Tibial artery (tissue), 4 donors: ENCODE results near the gene IDS.
A peak's percentile ranks its signal among the peaks of the same experiment; 100 is the strongest.
"Not testable (repeated sequence)": the region's sequence is repeated elsewhere in the genome, so short reads cannot be mapped to it uniquely, and the experiment has no call there.

Source experiments
- DNase-seq, 2 donors: peaks; one replicate each; pipeline ENCODE4 v3.0.0-alpha.2; 2019
- H3K27ac ChIP-seq, 2 donors: fragments of 200-600 bp; sonication (generic) in 1 of 2; 1 replicate in 1 of 2; 2 replicates in 1 of 2; pipeline ENCODE4 v1.5.1; 2018 to 2019; ENCODE audit warnings: mild to moderate bottlenecking in 1 of 2
- H3K27me3 ChIP-seq, 2 donors: fragments of 200-600 bp; sonication (generic) in 1 of 2; one replicate each; pipeline versions ENCODE4 v1.5.1 to v1.6.0; 2016 to 2019
- H3K36me3 ChIP-seq, 3 donors: fragments of 200-600 bp; sonication (generic) in 2 of 3; one replicate each; pipeline ENCODE4 v1.5.1; 2016 to 2019; ENCODE audit warnings: mild to moderate bottlenecking in 2 of 3
- H3K4me1 ChIP-seq, 4 donors: fragments of 200-600 bp; sonication (generic) in 2 of 4; 1 replicate in 3 of 4; 2 replicates in 1 of 4; pipeline ENCODE4 v1.5.1; 2016 to 2019
- H3K4me3 ChIP-seq, 2 donors: fragments of 200-600 bp; sonication (generic) in 1 of 2; 1 replicate in 1 of 2; 2 replicates in 1 of 2; pipeline ENCODE4 v1.5.1; 2018 to 2019; ENCODE audit warnings: mild to moderate bottlenecking in 2 of 2
- H3K9me3 ChIP-seq, 3 donors: fragments of 200-600 bp; sonication (generic) in 1 of 3; one replicate each; pipeline ENCODE4 v1.5.1; 2016 to 2019
- CTCF ChIP-seq, 2 experiments: fragments of 200-600 bp in 1 of 2; fragments of 450-650 bp in 1 of 2; IDR thresholded peaks; one replicate each; pipeline ENCODE4 v1.5.1; 2017 to 2019; ENCODE audit warnings: antibody characterized with exemption in 2 of 2, mild to moderate bottlenecking in 1 of 2, moderate library complexity in 1 of 2
- intact Hi-C: fragments of 100-400 bp; cut with DNase I; formaldehyde crosslinking; loops from one replicate; pipeline ENCODE4 v1.15.0; 2023; ENCODE audit warnings: low total_unique reads

The IDS gene

GRCh38 chrX:149531599-149531998, 26.5 kb upstream of the IDS start:
- H3K36me3 ChIP-seq = peaks cover 0 to 20% (median 0%) of the 10 kb centered on the region in 3 donors
- intact Hi-C loops = no loop called here
- DNase-seq = no peak
- H3K4me3 ChIP-seq = no peak overlapping the region
- no peaks in the 10 kb centered on the region for H3K27me3 ChIP-seq
- H3K9me3 ChIP-seq = no peaks in the 10 kb centered on the region
- no peak overlapping the region for H3K27ac ChIP-seq
- H3K4me1 ChIP-seq = no peaks in the 10 kb centered on the region
- TF ChIP-seq CTCF (IDR thresholded peaks at IDR 0.05) = no peak

- intact Hi-C loops = no loop called here
- Histone ChIP-seq H3K9me3 (no peaks in the 10 kb centered on the region), H3K4me3 (no peak overlapping the region), H3K27ac (no peak overlapping the region), H3K27me3 (no peaks in the 10 kb centered on the region), H3K4me1 (peaks cover 0 to 4% (median 1%) of the 10 kb centered on the region in 4 donors), H3K36me3 (peaks cover 0 to 4% (median 0%) of the 10 kb centered on the region in 3 donors)
- DNase-seq = no peak
- no peak for TF ChIP-seq CTCF (IDR thresholded peaks at IDR 0.05)
Observed at GRCh38 chrX:149528381-149528780, 23.3 kb upstream of the IDS start.

- Histone ChIP-seq H3K36me3 (peaks cover 0 to 4% (median 0%) of the 10 kb centered on the region in 3 donors), H3K27me3 (no peaks in the 10 kb centered on the region), H3K9me3 (no peaks in the 10 kb centered on the region), H3K4me1 (peaks cover 0 to 4% (median 1%) of the 10 kb centered on the region in 4 donors), H3K27ac (peak overlapping the region in 1 of 2 donors; percentile 6), H3K4me3 (no peak overlapping the region)
- TF ChIP-seq CTCF (IDR thresholded peaks at IDR 0.05) = peak; percentile 45 to 51
- intact Hi-C loops = no loop called here
- no peak for DNase-seq
Observed at GRCh38 chrX:149527705-149528104, 22.6 kb upstream of the IDS start.

DNA sequence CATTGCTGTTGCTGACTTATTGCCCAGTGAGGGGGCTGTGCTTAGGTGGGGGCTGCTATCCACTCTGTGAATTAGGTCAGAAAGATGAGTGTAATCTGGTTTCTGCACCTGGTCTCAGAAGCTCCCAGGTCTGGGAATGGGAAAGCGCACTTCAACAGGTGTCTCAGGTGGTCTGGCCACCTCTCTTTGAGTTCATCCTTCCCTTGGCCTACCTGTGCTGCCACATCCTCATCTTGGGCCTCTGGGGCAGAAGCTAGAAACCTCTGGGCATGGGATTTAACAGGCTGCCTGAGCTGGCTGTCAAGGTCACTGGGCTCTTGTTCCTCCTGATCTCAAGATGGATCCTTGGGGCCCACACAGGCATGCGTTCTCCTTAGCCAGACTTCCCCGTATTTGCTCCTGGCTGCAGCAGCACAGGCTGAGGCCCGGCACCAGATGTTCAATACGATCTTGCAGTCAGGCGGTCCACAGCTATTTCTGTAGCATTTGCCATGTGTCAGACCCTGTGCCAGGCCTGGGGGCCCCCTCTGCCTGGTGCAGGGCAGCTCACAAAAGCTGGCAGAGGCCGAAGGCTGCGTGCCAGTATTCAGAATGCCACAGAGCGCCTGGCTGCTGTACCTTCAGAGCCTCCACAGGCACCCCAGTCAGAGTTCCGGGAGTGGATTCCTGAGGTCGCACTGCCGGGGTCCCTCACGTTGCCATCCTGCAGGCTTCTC, 21.4 kb upstream of the IDS start:
- H3K27me3 ChIP-seq, H3K4me3 ChIP-seq, intact Hi-C loops, H3K4me1 ChIP-seq, DNase-seq, H3K9me3 ChIP-seq, H3K36me3 ChIP-seq: not testable (repeated sequence)
- H3K27ac ChIP-seq = peak overlapping the region; percentile 37 to 51

DNA sequence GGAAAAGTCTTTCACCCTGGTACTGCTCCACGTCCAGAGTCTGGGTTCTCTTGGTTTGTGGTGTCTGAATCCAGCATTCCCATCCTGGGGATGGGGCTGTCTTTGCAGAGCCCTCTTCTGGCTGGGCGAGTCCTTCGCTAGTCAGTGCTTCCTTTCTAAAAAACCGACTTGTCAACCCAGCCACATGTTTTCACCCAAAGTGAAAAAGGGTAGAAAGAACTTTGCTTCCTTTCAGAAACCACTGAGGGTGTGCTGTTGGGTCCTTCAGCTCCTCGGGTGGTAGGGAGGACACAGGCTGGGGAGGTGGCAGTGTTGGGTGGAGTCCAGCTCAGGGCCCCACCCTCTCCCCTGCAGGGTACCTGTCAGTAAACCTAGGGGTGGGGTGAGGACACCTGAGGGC, 20.8 kb upstream of the IDS start:
- H3K27ac ChIP-seq = peak overlapping the region; percentile 37 to 51
- H3K4me1 ChIP-seq, H3K36me3 ChIP-seq, H3K4me3 ChIP-seq, H3K27me3 ChIP-seq, intact Hi-C loops, H3K9me3 ChIP-seq, DNase-seq: not testable (repeated sequence)

- H3K9me3 ChIP-seq, H3K4me1 ChIP-seq, intact Hi-C loops, H3K4me3 ChIP-seq, H3K27me3 ChIP-seq, H3K27ac ChIP-seq, H3K36me3 ChIP-seq: not testable (repeated sequence)
- DNase-seq = peak in 1 of 2 donors; percentile 29
Observed at GRCh38 chrX:149525389-149525788, 20.3 kb upstream of the IDS start.

DNA sequence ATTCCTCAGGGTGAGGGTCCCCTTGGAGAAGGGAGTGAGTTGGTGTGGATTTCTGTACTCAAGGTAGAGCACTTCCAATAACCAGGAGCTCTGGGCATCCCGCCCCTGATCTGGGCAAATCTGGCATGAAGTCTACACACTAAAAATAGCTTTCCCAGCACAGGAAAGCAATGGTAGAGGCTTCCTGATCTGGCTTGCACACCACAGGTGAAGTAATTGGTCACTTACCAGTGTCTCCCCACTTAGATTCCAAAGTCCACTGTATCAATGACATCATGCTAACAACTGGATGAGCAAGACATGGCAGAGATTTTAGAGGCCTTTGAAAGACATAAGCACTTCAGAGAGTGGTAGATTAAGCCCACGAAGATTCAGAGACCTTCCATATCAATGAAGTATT, 17.8 kb upstream of the IDS start:
- no peaks in the 10 kb centered on the region for H3K27me3 ChIP-seq
- no peaks in the 10 kb centered on the region for H3K9me3 ChIP-seq
- DNase-seq = no peak
- H3K4me3 ChIP-seq = no peak overlapping the region
- no peaks in the 10 kb centered on the region for H3K36me3 ChIP-seq
- intact Hi-C loops = no loop called here
- TF ChIP-seq CTCF (IDR thresholded peaks at IDR 0.05) = no peak
- peaks cover 0 to 4% (median 1%) of the 10 kb centered on the region in 4 donors for H3K4me1 ChIP-seq
- H3K27ac ChIP-seq = no peak overlapping the region
